Stimulated activated CD4-positive, alpha-beta T cell treated with anti-CD3 and anti-CD28 coated beads, TNF-alpha, amount 100 ng/mL, for 24 hours (primary cell): Measurements from ENCODE around the gene PRSS23.
"Not testable (repeated sequence)": the region's sequence is repeated elsewhere in the genome, so short reads cannot be mapped to it uniquely, and the experiment has no call there.

Source experiments
- DNase-seq, 3 experiments: peaks; one replicate each; pipeline ENCODE4 v3.0.0-alpha.2; 2020; ENCODE audit warnings: low read depth in 3 of 3

The PRSS23 gene

GRCh38 chr11:86812981-86813380, 12.6 kb downstream of the PRSS23 start:
- DNase-seq: no peak

GRCh38 chr11:86814775-86815174, 14.4 kb downstream of the PRSS23 start:
- no peak for DNase-seq

GRCh38 chr11:86815726-86816125, 15.4 kb downstream of the PRSS23 start:
- no peak for DNase-seq

GRCh38 chr11:86816251-86816726, 15.9 kb downstream of the PRSS23 start:
- no peak for DNase-seq

GRCh38 chr11:86818462-86819192, 18.3 kb downstream of the PRSS23 start:
- DNase-seq: no peak

GRCh38 chr11:86824139-86824538, 23.8 kb downstream of the PRSS23 start:
- not testable (repeated sequence) for DNase-seq

GRCh38 chr11:86834376-86834775, 34.0 kb downstream of the PRSS23 start:
- DNase-seq: not testable (repeated sequence)

- not testable (repeated sequence) for DNase-seq
These were observed 44.6 kb downstream of the PRSS23 start for GRCh38 chr11:86844762-86845508.

GRCh38 chr11:86848132-86848531, 47.8 kb downstream of the PRSS23 start:
- no peak for DNase-seq

GRCh38 chr11:86849679-86850078, 49.3 kb downstream of the PRSS23 start:
- DNase-seq: no peak
